ENCODE results near the gene PAK4.

DNA sequence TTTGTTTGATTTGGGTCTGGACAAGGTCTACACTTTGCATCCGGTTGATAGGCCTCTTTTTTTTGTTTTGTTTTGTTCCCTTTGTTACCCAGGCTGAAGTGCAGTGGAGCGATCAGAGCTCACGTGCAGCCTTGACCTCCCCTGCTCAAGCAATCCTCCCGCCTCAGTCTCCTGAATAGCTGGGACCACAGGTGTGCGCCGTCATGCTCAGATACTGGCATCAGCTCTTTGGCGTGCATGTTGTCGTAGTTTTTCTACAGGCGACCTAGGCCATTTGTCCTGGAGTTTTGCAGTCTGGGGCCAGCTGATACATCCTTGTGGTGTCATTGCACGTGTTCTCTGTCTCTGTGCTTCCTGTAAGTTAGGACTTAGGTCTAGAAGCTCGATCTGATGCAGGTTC lies 16.3 kb downstream of the PAK4 start:
- TF ChIP-seq CREB1 (IDR thresholded peaks at IDR 0.05; ENCODE audit: low read depth) (no peak), REST (IDR thresholded peaks at IDR 0.05; ENCODE audit: low read depth) (no peak), CEBPB (IDR thresholded peaks at IDR 0.05) (no peak), TAF1 (IDR thresholded peaks at IDR 0.05; ENCODE audit: low read depth) (no peak)
